HG03457 (cell line): ENCODE data around the gene GPR26.
"Not testable (repeated sequence)": the region's sequence is repeated elsewhere in the genome, so short reads cannot be mapped to it uniquely, and the experiment has no call there.

Source experiments
- ATAC-seq: cut with Tn5 transposase; IDR thresholded peaks from one replicate; pipeline ENCODE4 v1.9.1; 2021; ENCODE audit warnings: moderate number of reproducible peaks; ENCODE audit not compliant: unreplicated experiment

Gene GPR26

GRCh38 chr10:123706236-123706635 is 40.1 kb downstream of the GPR26 start:
- ATAC-seq: no peak

DNA sequence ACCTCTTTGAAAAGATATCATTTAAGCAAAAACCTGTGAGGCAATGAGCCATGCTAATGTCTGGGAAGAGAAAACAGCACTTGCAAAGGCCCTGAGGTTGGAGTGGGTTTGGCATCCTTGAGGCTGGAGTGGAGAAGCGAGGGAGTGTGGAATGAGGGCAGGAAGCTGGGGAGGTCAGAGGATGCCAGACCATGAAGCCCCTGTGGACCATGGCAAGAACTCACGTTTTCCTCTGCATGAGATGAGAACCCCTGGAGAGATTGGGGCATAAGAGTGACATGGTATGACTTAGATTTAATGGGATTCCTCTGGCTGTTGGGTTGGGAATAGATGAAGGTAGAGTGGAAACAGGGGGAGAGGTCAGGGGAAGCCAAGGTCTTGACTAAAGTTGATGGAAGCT is 49.4 kb downstream of the GPR26 start:
- ATAC-seq: no peak

DNA sequence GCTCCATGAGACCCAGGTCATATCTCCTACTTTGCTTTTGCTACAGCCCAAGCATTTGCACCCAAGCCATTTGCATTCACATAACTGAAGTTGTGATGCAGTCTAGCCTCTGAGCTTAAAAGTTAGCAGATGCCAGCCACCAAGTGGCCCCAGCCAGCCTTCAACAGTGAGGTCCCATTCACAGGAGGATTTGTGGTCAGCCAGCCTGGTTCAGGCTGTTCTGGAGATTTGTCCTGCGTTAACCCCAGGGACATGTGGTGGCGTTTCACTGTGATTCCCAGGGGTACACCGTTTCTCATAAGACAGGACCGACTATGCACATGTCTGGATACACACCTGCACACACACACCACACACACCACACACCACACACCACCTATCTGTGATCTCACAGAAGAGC is 51.2 kb downstream of the GPR26 start:
- no peak for ATAC-seq

DNA sequence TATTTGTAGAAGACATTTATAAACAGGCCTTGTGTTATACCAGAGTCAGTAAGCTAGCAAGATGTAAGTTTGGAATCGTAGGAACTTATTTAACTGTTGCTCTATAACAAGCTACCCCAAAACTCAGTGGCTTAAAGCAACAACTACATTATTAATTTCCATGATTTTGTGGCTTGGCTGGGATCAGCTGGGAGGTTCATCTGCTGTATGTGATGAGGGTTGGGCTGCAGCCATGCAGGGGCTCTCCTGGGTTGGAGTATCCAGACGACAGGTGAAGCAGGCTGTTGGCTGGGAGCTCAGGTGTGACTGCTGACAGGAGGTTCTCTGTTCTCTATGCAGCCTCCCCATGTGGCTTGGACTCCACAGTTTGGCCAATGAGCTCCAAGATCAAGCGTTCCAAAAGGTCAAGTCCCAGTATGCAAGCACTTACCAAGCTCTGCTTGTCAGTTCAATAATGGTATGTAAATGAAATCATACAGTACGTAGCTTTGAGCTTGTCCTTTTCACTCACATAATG is 52.4 kb downstream of the GPR26 start:
- ATAC-seq: no peak

- no peak for ATAC-seq
Measured at GRCh38 chr10:123720536-123720935, 54.4 kb downstream of the GPR26 start.

DNA sequence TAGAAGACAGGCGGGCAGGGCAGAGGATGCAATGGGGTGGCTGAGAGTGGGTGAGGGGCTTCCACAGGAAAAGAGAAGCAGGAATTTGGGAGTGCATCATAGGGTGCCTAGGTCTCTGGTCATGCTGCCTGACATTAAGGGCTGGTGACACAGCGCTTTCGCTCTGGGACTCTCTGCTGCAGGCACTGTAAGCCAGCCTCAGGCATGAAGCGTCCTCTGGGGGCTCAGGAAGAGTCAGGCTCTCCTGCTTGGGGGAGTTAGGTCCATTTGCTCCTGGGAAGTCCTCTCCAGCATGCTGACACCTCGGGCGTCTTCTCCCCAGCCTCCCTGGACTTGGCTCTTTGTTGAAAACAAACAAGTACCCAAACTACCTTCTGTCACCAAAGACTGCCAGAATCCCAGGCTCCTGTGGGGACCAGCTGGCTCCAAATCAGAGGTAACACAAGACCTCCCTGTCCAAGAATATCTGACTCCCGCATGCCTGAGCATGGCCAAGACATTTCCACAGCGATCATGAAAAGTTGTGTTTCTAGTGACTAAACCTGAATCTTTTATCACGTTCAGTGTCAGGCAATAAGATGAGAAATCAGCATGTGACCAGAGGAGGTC is 55.4 kb downstream of the GPR26 start:
- no peak for ATAC-seq

GRCh38 chr10:123722351-123722750 is 56.2 kb downstream of the GPR26 start:
- no peak for ATAC-seq

- no peak for ATAC-seq
Measured at GRCh38 chr10:123724747-123725146, 58.6 kb downstream of the GPR26 start.

- ATAC-seq: no peak
Measured at GRCh38 chr10:123726381-123726780, 60.2 kb downstream of the GPR26 start.

- ATAC-seq: no peak
Measured at GRCh38 chr10:123726836-123727235, 60.7 kb downstream of the GPR26 start.

GRCh38 chr10:123729523-123729922 is 63.4 kb downstream of the GPR26 start:
- ATAC-seq: no peak

DNA sequence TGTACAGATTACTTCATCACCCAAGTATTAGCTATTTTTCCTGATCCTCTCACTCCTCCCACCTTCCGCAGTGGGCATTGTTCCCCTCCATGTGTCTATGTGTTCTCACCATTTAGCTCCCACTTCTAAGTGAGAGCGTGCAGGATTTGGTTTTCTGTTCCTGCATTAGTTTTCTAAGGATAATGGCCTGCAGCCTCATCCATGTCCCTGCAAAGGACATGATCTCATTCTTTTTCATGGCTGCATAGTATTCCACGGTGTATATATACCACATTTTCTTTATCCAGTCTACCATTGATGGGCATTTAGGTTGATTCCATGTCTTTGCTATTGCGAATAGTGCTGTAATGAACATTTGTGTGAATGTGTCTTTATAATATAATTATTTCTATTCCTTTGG is 70.8 kb downstream of the GPR26 start:
- ATAC-seq: not testable (repeated sequence)

DNA sequence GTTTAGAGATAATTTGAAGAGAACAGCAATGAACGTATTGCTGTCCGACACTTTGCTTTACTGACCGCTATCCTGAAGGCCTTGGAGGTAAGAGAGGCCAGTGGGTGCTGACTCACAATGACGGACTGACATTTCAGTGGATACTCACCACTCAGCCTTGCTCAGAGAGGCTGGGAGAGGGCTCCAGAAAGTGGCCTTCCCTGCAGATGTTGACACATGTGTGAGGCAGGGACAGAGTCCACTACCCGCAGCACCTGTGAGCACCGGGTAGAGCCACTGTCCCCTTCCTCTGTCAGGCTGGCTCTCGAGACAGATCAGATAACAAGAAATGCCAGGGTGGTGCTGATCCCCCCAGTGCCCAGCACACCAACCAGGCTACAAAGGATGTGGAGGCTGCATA is 75.0 kb downstream of the GPR26 start:
- ATAC-seq: no peak

DNA sequence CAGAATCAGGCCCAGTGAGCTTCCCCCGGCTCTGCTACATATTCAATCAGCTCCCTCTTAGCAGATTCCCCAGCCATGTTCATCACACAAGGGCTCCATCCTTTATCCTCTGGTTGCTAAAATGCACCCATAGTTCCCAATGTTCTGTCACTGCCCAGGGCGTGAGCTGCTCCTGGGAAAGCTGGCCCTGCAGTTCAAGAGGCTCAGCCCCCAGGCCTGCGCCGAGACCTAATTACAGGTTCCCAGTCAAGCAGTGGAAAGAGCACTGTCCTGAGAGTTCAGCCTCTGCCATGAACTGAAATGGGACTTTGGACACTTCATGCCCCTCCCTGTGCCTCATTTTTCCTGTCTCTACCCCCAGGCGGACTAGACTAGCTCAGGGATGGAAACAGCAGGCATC is 75.6 kb downstream of the GPR26 start:
- ATAC-seq: no peak

GRCh38 chr10:123742751-123743440 is 76.7 kb downstream of the GPR26 start:
- no peak for ATAC-seq

DNA sequence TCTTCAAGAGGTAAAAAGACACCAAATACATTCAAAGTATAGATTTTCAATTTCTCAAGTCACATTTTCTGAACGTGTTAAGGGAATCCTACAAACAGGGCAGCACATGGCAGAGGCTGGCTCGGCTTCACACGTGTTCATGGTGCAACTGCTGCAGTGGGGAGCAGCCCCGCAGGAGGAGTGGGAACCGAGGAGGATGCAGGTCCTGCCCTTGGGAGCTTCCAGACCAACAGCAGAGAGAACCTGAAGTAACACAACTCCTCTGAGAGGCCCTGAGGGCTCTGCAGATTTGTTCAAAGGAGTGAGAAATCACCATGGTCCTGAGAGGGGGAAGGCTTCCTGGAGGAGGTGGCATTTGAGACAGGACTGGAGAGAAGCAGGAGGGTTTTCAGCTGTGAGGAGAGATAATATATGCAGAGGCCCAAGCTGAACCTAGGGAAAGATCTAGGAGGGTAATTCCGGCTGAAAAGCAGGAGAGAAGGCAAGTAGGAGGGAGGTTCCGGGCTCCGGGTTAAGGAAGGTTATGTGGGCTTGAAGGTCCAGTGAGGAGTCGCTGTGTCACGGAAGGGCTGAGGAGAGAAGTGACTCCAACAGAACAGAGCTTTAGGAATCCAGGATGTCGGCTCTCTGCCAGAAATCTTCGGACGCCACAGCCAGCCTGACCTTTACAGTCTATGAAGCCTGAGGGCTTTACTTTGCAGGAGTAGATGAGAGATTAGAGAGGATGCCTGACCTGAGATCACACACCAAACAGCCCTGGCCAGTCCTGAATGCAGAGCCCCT is 77.5 kb downstream of the GPR26 start:
- no peak for ATAC-seq

DNA sequence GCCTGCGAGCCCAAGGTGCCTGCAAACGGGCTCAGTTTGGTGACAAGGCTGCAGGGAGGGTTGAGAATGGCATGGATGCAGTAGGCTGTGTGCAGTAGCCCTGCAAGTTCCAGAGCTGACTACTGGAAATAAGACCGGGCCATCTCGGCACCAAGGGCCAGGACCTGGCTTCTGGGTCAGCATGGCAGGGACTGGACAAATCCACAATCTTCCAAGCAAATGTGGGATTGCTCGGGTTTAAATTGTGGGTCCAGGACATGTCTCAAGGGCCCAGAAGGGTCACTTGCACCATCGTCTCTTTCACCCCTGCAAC is 78.0 kb downstream of the GPR26 start:
- no peak for ATAC-seq
